Erythroblast (primary cell): Measurements from ENCODE around the gene KIAA1210.
A peak's percentile ranks its signal among the peaks of the same experiment; 100 is the strongest.

ENCODE experiments used
- DNase-seq, 2 experiments: peaks; one replicate each; lab custom pipeline; 2025; lab: John Stamatoyannopoulos, UW
- GATA1 ChIP-seq: IDR thresholded peaks from 2 replicates; pipeline ENCODE4 v1.6.1; 2011; ENCODE audit warnings: low read depth, mild to moderate bottlenecking, control low read depth, low read length, moderate library complexity
- POLR2A ChIP-seq: IDR thresholded peaks from 2 replicates; pipeline ENCODE4 v1.6.1; 2011; ENCODE audit warnings: mild to moderate bottlenecking, low read length

The KIAA1210 gene

GRCh38 chrX:119073200-119073905 is 54.3 kb downstream of the KIAA1210 start:
- TF ChIP-seq GATA1, result no peak
- no peak for TF ChIP-seq POLR2A
- DNase-seq, result no peak

- peak; percentile 0 to 4 for DNase-seq
Measured at GRCh38 chrX:119072744-119073143, 54.9 kb downstream of the KIAA1210 start, which contains the start of gene CT47C1. CT47C1 (plus strand) TSS chrX:119072993; CDS start chrX:119073226, 233 bp downstream.

GRCh38 chrX:119071381-119071780 is 56.2 kb downstream of the KIAA1210 start:
- DNase-seq, result no peak
- TF ChIP-seq POLR2A (no peak), GATA1 (no peak)

More at GRCh38 chrX:119072744-119073143, 54.9 kb downstream of the KIAA1210 start, which contains the start of gene CT47C1:
- no peak for TF ChIP-seq GATA1
- TF ChIP-seq POLR2A, result no peak

- no peak for TF ChIP-seq POLR2A
- no peak for TF ChIP-seq GATA1
- DNase-seq, result no peak
Measured at GRCh38 chrX:119069762-119070161, 57.9 kb downstream of the KIAA1210 start.

- DNase-seq, result no peak
- TF ChIP-seq POLR2A (no peak), GATA1 (no peak)
Measured at GRCh38 chrX:119069128-119069527, 58.5 kb downstream of the KIAA1210 start.

GRCh38 chrX:119067023-119067739 is 60.4 kb downstream of the KIAA1210 start:
- TF ChIP-seq POLR2A, result no peak
- no peak for TF ChIP-seq GATA1
- peak; percentile 6 to 17 for DNase-seq

- DNase-seq, result no peak
- TF ChIP-seq GATA1 (no peak), POLR2A (no peak)
Measured at GRCh38 chrX:119063428-119063827, 64.2 kb downstream of the KIAA1210 start.

GRCh38 chrX:119062750-119063374 is 64.8 kb downstream of the KIAA1210 start:
- no peak for DNase-seq
- TF ChIP-seq GATA1 (no peak), POLR2A (no peak)

GRCh38 chrX:119055687-119056086 is 71.9 kb downstream of the KIAA1210 start:
- no peak for TF ChIP-seq POLR2A
- no peak for TF ChIP-seq GATA1
- no peak for DNase-seq

- TF ChIP-seq GATA1 (no peak), POLR2A (no peak)
Measured at GRCh38 chrX:119045884-119046283, 81.7 kb downstream of the KIAA1210 start.

GRCh38 chrX:119042996-119043395 is 84.6 kb downstream of the KIAA1210 start:
- TF ChIP-seq GATA1 (no peak), POLR2A (no peak)
- DNase-seq, result no peak

More at GRCh38 chrX:119045884-119046283, 81.7 kb downstream of the KIAA1210 start:
- no peak for DNase-seq

- no peak for DNase-seq
- TF ChIP-seq POLR2A (no peak), GATA1 (no peak)
Measured at GRCh38 chrX:119042040-119042439, 85.6 kb downstream of the KIAA1210 start.

- peak in 1 of 2 experiments; percentile 2 for DNase-seq
- TF ChIP-seq GATA1, result no peak
- no peak for TF ChIP-seq POLR2A
Measured at GRCh38 chrX:119041175-119041574, 86.4 kb downstream of the KIAA1210 start.

- DNase-seq, result no peak
- no peak for TF ChIP-seq POLR2A
- TF ChIP-seq GATA1, result no peak
Measured at GRCh38 chrX:119040432-119040831, 87.2 kb downstream of the KIAA1210 start.
